Transverse colon (tissue), 3 donors: ENCODE data around the gene COL4A1.

Source experiments
- EP300 ChIP-seq: sonication (generic); formaldehyde crosslinking; IDR thresholded peaks from one replicate; pipeline ENCODE4 v1.6.1; 2017; ENCODE audit warnings: antibody characterized with exemption, low read depth
- TF ChIP-seq, protein P1 (sequence below), 5 experiments: fragments of 200-600 bp in 3 of 5; fragments of 450-650 bp in 2 of 5; sonication (generic) in 3 of 5; IDR thresholded peaks; 1 replicate in 2 of 5; 2 replicates in 3 of 5; pipeline ENCODE4 v1.5.1; 2016 to 2017; ENCODE audit warnings: antibody characterized with exemption in 5 of 5, inconsistent platforms in 3 of 5, mild to moderate bottlenecking in 2 of 5, moderate library complexity in 1 of 5

DNA sequence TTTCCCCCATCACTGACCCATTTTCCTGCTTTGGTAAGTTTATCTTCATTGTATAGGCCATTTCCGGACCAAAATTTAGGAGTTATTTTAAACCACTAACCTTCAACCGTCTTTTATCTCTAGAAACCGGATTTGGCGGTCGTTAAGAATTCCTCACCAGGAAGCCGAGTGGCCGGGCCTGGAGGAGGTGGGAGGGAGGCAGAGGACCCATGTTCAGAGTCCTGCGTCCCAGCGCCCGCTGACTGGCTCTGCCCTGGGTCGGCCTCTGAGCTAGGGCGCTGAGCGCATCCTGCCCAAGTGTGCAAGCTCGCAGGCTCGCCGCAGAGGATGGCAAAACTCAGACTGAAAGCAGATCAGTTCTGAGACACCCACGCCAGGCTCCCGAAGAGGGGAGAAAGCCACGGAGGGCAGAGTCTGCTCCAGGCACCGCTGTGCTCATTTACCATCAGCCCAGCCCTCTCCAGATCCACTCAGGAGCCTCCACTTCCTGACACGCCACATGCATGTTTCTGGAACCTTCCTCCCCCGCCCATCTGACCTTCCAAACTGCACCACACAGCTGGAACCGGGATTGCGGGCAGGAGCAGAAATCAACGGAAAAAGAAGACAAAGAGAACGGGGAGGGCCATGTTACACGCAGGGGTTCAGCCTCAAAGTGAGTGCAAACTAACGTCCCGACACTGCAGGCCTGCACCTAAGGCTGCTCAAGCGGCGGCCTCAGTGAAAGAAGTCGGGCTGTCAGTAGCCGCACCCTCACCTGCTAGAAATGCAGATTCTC is 8.3 kb downstream of the COL4A1 start:
- TF ChIP-seq, protein P1, sequence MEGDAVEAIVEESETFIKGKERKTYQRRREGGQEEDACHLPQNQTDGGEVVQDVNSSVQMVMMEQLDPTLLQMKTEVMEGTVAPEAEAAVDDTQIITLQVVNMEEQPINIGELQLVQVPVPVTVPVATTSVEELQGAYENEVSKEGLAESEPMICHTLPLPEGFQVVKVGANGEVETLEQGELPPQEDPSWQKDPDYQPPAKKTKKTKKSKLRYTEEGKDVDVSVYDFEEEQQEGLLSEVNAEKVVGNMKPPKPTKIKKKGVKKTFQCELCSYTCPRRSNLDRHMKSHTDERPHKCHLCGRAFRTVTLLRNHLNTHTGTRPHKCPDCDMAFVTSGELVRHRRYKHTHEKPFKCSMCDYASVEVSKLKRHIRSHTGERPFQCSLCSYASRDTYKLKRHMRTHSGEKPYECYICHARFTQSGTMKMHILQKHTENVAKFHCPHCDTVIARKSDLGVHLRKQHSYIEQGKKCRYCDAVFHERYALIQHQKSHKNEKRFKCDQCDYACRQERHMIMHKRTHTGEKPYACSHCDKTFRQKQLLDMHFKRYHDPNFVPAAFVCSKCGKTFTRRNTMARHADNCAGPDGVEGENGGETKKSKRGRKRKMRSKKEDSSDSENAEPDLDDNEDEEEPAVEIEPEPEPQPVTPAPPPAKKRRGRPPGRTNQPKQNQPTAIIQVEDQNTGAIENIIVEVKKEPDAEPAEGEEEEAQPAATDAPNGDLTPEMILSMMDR (IDR thresholded peaks at IDR 0.05): no peak
- TF ChIP-seq EP300: no peak
